ENCODE measurements around the gene CCDC152.
"Not testable (repeated sequence)": the region's sequence is repeated elsewhere in the genome, so short reads cannot be mapped to it uniquely, and the experiment has no call there.

CCDC152 gene, protein sequence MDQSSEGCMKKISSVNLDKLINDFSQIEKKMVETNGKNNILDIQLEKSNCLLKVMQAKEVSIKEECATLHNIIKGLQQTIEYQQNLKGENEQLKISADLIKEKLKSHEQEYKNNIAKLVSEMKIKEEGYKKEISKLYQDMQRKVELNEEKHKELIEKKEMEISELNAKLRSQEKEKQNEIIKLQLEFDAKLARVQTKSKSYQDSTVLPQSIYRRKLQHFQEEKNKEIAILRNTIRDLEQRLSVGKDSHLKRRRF

DNA sequence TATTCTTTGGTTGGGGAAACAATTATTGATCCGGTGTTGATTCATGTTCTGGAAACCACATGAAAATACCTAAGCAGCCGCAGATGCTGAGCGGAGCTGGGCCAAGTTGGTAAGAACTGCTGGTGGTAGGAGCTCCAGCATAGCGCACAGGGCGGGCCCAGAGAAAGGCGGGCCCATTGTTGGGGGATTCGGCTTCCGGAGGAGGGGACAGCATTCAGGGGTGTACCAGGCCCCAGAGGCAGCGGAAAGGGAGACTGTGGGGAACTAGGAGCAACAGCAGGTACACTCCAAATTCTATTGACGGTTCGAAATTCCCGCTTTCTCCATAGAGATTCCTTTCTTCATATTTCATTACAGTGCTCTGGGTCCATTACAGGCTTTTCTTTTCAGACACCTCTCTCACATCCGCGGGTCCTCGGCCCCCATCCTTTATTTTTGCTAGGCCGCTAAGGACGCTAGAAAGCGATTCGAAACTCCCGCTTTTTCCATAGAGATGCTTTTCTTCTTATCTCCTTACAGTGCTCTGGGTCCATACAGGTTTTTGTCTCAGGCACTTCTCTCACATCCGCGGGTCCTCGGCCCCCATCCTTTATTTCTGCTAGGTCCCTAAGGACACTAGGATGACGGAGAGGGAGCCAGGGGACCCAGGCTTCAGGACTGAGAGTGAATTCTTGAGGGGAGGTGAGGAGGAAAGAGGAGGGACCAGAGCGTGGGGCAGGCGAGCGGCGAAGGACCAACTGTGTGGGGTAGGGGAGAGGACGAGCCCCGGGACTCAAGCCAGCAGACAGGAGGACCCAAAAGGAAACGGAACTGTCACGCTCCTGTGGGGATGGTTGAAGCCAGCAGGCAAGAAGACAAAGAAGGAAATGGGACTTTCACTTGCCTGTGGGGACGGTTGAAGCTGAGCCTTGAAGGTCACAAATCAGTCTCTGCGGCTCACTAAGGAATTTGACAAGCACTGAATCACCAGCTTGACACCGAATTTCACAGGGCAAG is at the start of gene CCDC152:
Gene CCDC152 (plus strand): TSS at position 213 of the 996 bp plus-strand sequence. CDS start 2,304 bp downstream, outside the sequence.
- peak; percentile 20 to 30 for DNase-seq (ENCODE audit: extremely low read depth in 1 of 2, low read depth in 1 of 2)

DNA sequence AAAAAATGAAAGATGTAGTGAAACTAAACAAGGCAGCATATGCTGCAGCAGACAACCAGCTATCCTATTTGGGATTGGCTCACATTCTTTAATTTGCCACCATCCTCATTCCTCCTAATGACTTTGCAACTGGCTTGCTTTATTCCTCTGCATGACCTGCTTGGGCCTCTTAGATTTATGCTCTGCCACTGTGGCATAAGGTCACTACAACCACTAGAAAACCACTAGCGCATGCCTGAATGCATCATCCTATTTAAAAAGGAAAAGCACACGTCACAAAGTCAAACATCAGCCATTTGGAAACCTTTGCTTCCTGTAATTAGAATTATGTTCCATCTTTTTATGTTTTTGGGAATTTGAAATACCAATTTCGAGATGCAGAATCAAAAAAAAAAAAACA is 40.8 kb upstream of the CCDC152 start:
- no peak for DNase-seq (ENCODE audit: extremely low read depth in 1 of 2, low read depth in 1 of 2)

DNA sequence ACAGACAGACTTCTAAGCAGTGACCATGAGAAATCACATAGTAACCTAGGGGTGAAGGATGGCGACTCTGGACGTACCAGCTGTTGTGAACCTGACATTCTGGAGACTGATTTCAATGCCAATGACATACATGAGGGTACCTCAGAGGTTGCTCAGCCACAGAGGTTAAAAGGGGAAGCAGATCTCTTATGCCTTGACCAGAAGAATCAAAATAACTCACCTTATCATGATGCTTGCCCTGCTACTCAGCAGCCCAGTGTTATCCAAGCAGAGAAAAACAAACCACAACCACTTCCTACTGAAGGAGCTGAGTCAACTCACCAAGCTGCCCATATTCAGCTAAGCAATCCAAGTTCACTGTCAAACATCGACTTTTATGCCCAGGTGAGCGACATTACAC is 38.0 kb upstream of the CCDC152 start:
- DNase-seq (ENCODE audit: extremely low read depth in 1 of 2, low read depth in 1 of 2) = no peak

DNA sequence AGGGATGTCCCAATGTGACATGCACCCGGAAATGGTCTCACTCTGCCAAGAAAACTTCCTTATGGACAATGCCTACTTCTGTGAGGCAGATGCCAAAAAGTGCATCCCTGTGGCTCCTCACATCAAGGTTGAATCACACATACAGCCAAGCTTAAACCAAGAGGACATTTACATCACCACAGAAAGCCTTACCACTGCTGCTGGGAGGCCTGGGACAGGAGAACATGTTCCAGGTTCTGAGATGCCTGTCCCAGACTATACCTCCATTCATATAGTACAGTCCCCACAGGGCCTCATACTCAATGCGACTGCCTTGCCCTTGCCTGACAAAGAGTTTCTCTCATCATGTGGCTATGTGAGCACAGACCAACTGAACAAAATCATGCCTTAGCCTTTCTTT is 37.6 kb upstream of the CCDC152 start:
- DNase-seq (ENCODE audit: extremely low read depth in 1 of 2, low read depth in 1 of 2) = no peak

DNA sequence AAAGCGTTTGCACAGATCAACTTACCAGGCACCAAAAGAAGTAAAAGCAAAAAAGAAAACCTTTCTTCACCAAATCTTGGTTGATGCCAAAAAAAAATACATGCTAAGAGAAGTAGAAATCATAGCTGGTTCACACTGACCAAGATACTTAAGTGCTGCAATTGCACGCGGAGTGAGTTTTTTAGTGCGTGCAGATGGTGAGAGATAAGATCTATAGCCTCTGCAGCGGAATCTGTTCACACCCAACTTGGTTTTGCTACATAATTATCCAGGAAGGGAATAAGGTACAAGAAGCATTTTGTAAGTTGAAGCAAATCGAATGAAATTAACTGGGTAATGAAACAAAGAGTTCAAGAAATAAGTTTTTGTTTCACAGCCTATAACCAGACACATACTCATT is 36.4 kb upstream of the CCDC152 start:
- no peak for DNase-seq (ENCODE audit: extremely low read depth in 1 of 2, low read depth in 1 of 2)

DNA sequence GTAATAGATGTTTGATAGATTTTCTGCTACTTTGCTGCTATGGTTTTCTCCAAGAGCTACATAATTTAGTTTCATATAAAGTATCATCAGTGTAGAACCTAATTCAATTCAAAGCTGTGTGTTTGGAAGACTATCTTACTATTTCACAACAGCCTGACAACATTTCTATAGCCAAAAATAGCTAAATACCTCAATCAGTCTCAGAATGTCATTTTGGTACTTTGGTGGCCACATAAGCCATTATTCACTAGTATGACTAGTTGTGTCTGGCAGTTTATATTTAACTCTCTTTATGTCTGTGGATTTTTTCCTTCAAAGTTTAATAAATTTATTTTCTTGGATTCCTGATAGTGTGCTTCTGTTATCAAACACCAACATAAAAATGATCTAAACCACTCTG is 35.1 kb upstream of the CCDC152 start:
- DNase-seq (ENCODE audit: extremely low read depth in 1 of 2, low read depth in 1 of 2) = no peak

DNA sequence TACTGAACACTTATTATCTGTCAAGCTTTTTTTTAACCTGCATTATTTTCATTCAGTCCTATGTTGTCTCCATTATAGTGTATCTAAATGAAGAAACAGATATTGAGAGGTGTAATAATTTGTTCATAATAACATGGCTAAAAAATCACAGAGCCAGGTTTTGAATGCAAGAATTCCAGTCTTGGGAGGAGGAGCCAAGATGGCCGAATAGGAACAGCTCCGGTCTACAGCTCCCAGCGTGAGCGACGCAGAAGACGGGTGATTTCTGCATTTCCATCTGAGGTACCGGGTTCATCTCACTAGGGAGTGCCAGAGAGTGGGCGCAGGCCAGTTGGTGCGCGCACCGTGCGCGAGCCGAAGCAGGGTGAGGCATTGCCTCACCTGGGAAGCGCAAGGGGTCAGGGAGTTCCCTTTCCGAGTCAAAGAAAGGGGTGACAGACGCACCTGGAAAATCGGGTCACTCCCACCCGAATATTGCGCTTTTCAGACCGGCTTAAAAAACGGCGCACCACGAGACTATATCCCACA is 22.0 kb upstream of the CCDC152 start:
- DNase-seq (ENCODE audit: extremely low read depth in 1 of 2, low read depth in 1 of 2) = not testable (repeated sequence)

DNA sequence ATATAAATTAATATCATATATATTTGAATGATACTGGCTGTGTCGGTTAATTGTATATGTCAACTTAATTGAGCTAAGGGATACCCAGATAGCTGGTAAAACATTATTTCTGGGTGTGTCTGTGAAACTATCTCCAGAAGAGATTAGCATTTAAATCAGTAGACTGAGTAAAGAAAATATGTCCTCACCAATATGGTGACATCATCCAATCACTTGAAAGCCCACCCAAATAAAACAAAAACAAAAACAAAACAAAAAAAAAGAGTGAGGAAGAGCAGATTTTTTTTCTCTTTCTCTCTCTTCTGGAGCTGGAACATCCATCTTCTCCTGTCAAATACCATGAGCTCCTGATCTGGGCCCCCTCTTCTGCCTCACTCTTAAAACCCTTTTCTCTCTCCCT is 15.7 kb upstream of the CCDC152 start:
- no peak for DNase-seq (ENCODE audit: extremely low read depth in 1 of 2, low read depth in 1 of 2)

DNA sequence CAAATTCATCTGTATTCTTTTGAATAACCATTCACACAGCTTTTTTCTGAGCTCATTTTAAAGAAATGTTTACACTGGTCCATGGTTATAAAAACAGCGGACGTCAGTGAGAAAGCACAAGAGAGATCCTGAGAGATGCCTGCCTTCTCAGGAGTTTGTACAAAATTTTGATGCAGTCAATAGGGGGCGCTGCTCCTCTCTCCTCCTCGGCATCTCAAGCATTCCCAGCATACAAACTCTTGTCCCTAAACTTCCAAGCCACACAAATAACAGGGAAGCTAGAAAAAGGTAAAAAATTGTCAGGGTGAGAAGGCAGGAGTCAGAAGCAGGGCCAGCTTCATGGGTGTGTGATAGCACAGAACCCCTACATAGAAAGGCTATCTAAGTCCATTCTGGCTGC is 11.2 kb upstream of the CCDC152 start:
- DNase-seq (ENCODE audit: extremely low read depth in 1 of 2, low read depth in 1 of 2) = no peak

DNA sequence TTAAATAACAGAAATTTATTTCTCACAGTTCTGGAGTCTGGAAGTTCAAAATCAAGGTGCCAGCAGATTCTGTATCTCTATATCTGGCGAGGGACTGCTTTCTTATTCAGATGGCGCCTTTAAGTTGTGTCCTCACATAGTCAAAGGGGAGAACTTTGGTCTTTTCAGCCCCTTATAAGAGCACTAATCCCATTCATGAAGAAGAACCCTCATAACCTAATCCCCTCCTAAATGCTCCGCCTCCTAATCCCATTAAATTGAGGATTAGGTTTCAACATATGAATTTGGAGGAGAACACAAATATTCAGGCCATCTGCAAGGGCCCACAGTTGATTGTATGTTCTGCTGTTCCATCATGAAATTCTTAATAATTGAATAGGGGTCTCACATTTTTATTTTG is 10.8 kb upstream of the CCDC152 start:
- no peak for DNase-seq (ENCODE audit: extremely low read depth in 1 of 2, low read depth in 1 of 2)

DNA sequence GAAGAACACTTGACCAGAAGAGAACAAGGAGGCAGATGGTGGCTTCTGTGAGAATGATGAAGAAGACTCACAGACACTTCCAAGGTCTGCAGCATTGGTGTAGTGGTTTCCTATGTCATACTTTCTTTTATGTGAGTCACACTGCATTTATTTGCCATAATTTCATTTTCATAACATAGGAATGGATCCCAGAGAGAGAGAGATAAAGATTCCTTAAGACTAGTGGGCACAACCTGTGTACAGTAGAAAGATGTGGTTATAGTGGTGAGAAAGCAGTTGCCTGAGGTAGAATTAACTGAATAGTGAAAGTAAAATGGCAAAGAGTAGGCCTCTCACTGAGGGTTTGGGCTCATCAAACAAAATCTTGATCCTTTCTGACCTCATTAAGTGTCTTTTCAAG is 7.6 kb upstream of the CCDC152 start:
- no peak for DNase-seq (ENCODE audit: extremely low read depth in 1 of 2, low read depth in 1 of 2)

DNA sequence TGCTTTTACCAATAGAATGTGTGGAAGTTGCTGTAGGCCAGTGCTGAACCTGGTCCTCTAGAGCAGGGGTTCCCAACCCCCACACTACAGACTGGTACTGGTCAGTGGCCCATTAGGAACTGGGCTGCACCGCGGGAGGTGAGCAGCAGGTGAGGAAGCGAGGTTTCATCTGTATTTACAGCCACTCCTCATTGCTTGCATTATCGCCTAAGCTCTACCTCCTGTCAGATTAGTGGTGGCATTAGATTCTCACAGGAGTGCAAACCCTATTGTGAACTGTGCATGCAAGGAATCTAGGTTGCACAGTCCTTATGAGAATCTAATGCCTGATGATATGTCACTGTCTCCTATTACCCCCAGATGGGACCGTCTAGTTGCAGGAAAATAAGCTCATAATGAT is 6.1 kb upstream of the CCDC152 start:
- no peak for DNase-seq (ENCODE audit: extremely low read depth in 1 of 2, low read depth in 1 of 2)

DNA sequence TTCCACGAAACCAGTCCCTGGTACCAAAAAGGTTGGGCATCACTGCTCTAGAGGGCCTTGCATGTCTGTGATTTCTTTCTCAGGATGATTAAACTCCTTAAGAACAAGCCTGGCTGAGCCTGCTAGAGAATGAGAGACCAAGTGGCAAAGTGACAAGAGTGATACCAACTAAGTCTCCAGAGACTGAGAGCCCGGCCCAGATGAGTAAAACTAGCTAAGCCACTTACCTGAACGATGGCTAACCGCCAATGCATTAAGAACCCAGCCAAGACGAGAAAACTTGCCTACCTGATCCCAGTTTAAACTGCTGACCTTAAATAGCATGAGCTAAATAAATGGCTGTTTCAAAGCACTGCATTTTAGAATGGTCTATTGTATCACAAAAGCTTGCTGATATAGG is 5.6 kb upstream of the CCDC152 start:
- DNase-seq (ENCODE audit: extremely low read depth in 1 of 2, low read depth in 1 of 2) = no peak

DNA sequence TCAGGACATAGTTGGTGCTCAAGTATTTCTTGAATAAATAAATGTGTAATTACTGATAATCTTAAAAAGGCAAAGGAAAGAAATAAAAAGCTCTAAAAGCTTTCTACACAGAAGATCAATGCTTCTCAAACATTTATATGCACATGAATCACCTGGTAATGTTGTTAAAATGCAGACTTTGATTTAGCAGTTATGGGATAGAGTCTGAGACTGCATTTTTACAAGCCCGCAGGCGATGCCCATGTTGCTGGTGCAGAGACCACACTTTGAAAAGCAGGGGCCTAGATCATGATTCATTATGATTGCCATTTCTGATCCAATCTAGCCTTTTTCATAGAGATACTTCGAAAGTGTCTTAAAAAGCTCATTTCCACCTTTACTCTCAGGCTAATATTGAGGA is 3.5 kb upstream of the CCDC152 start:
- DNase-seq (ENCODE audit: extremely low read depth in 1 of 2, low read depth in 1 of 2) = no peak

DNA sequence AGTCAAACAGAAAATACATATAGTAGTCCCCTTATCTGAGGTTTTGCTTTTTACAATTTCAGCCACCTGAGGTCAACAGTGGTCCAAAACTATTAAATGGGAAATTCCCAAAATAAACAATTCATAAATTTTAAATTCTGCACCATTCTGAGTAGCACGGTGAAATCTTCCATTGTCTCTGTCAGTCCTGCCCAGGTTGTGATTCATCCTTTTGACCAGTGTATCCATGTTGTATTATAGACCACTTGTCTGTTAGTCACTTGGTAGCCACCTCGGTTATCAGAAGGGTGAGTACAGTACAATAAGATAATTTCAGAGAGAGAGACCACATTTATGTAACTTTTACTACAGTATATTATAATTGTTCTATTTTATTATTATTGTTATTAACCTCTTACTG is 2.8 kb downstream of the CCDC152 start:
- no peak for DNase-seq (ENCODE audit: extremely low read depth in 1 of 2, low read depth in 1 of 2)

DNA sequence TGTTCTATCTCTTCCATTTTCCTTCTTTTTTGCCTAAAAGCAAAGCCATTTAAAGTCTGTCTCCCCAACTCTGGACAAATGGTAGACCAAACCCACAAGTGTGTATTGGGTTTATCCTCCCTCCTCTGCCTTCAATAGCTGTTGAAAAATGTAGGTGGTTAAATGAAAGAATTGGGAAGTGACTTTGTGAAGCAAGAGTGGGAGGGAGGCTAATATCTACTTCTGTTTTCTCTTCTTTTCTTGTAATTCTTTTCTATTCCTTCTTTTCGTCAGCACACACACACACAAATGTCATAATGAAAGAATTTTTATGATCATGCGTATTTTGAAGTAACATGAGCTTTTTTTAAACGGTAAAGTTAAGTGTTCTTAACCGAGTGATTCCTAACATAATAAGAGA is 3.8 kb downstream of the CCDC152 start:
- DNase-seq (ENCODE audit: extremely low read depth in 1 of 2, low read depth in 1 of 2) = no peak

DNA sequence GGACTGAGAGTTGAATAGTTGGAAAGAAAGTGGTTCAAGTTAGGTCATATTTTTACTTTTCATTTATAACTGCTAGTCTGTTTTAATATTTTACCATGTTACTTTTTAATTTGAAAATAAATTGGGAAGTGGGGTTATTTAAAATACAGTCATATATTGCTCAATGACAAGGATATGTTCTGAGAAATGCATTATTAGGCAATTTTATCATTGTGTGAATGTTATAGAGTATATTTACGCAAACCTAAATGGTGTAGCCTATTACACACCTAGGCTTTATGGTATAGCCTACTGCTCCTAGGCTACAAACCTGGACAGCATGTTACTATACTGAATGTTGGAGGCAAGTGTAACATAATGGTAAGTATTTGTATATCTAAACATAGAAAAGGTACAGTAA is 5.2 kb downstream of the CCDC152 start:
- DNase-seq (ENCODE audit: extremely low read depth in 1 of 2, low read depth in 1 of 2) = no peak

DNA sequence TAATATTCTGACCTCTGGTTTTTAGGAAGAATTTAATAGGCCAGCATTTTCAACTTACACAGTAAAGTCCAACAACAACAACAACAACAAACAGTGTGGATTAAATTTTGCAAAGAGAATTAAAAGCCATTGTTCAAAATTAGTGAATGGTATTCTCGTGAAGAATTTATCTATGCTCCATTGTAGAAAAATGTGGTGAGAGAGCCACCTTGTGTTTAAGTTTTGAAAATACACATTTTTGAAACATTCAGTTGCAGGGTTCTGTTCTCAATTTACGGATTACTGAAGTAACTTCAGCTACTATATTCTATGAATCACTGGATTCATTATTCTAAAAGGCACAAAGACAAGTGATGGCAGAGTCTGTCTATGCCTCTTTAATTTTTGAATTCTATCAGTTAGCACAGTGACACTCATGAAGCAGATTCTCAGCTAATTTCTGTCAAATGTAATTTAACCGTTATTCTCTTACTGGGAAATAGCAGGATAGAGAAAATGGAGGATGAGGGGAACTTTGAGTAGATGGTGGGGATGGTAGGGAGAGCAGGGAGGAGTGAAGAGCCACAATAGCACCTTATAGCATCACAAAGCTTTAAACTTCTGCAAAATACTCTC is 11.0 kb downstream of the CCDC152 start:
- no peak for DNase-seq (ENCODE audit: extremely low read depth in 1 of 2, low read depth in 1 of 2)

DNA sequence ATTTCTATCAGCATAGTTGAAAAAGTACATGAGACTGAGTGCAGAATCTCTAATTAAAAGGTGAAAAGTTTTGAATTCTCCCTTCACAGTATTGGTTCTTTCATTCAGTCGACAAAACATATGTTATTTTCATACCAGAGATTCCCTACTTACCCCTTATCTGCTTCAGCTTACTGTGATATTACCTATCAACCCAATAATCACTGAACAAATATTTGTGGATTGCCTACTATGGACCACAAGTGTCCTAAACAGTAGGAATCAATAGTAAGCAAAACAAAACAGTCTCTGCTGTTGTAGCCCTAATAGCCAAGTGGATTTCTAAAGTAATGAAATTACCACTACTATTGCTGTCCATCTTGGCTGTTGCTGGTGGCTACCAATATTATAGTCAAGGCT is 11.5 kb downstream of the CCDC152 start:
- DNase-seq (ENCODE audit: extremely low read depth in 1 of 2, low read depth in 1 of 2) = no peak

DNA sequence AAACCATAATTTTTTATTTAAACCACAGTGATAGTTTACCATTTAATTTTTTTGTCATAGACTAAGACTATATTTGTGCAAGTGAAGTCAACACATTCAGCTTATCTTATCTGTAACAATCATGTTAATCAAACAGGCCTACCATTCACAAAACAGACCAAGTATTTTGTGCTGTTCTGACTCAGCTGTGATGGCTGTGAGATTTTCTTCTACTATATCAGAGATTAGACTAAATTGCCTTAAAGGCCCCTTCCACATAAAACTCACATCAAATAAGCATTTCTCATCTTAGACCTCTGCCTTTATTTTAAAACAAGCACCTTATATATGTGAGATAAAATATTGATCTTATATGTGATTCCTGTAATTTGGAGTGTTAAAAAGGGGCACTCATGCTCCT is 13.4 kb downstream of the CCDC152 start:
- DNase-seq (ENCODE audit: extremely low read depth in 1 of 2, low read depth in 1 of 2) = no peak

DNA sequence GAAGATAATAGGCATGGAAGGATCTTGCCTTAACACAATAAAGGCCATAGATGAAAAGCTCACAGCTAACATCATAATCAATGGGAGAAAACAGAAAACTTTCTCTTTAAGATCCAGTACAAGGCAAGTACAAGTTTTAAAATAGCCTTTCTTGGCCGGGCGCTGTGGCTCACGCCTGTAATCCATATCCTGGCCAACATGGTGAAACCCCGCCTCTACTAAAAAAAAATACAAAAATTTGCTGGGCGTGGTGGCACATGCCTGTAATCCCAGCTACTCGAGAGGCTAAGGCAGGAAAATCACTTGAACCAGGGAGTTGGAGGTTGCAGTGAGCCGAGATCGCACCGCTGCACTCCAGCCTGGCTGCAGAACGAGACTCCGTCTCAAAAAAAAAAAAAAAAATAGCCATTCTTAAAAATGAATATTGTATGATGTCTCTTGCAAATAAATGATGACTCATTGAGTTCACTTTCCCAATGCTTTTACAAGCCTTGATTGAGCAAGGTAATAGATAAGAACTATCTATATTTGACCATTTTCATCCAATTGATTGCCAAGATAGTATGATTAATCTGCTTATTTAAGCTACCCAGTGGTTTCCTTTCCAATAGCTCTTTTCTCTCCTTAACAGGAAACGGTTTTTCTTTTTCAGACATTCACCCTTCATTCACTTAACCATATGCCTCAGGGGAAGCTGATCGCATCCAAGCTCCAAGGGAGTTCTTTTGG is 15.8 kb downstream of the CCDC152 start:
- no peak for DNase-seq (ENCODE audit: extremely low read depth in 1 of 2, low read depth in 1 of 2)
